ENCODE data around the gene SPRED1.

GRCh38 chr15:38260077-38260476 lies 7.4 kb downstream of the SPRED1 start:
- TF ChIP-seq CTCF (IDR thresholded peaks at IDR 0.05) = no peak
- TF ChIP-seq POLR2A (IDR thresholded peaks at IDR 0.05) = no peak
